SK-N-SH (cell line): ENCODE results near the gene CLIC5. TPM values are rescaled to one million over a fixed set of nuclear protein-coding genes. Genes with fewer than 3 reads are reported as not detected.

ENCODE experiments used
- CTCF ChIA-PET: fragments of 300-600, 350-600 bp; formaldehyde crosslinking; extraction: SDS; loops from one replicate; lab custom pipeline; 2021; lab: Yijun Ruan, JAX
- POLR2A ChIA-PET: fragments of 350-600 bp; sonication (Branson Sonifier 250); formaldehyde crosslinking; extraction: SDS; loops from one replicate; lab custom pipeline; 2020; ENCODE audit warnings: antibody characterized with exemption, inconsistent platforms; lab: Yijun Ruan, JAX
- DNase-seq: peaks from one replicate; pipeline ENCODE4 v3.0.0; 2012
- H2AFZ ChIP-seq: fragments of 200-600 bp; sonication (generic); 2 replicates; pipeline ENCODE4 v1.8.1; 2016; ENCODE audit warnings: antibody characterized with exemption, mild to moderate bottlenecking, low read depth
- H3F3A ChIP-seq: fragments of 200-600 bp; sonication (generic); replicated peaks from 2 replicates; pipeline ENCODE3; 2016; ENCODE audit warnings: antibody characterized with exemption, mild to moderate bottlenecking; ENCODE audit not compliant: insufficient read depth
- H3K27ac ChIP-seq, 2 experiments: fragments of 200-500 bp in 1 of 2; fragments of 200-600 bp in 1 of 2; sonication (Bioruptor generic) in 1 of 2; sonication (generic), shearing (Covaris generic) in 1 of 2; 2 replicates each; pipeline versions ENCODE4 v1.5.1 to v1.6.1; 2014 to 2016; ENCODE audit warnings: low read depth in 2 of 2, inconsistent platforms in 1 of 2, low read length in 1 of 2, mild to moderate bottlenecking in 1 of 2, mixed read lengths in 1 of 2
- H3K27me3 ChIP-seq: fragments of 200-600 bp; sonication (generic), shearing (Covaris generic); 2 replicates; pipeline ENCODE4 v1.6.1; 2016; ENCODE audit warnings: mixed run types; ENCODE audit not compliant: insufficient read depth
- H3K36me3 ChIP-seq, 2 experiments: fragments of 200-500 bp in 1 of 2; fragments of 200-600 bp in 1 of 2; sonication (Bioruptor generic) in 1 of 2; sonication (generic) in 1 of 2; replicated peaks in 1 of 2; 2 replicates each; pipeline versions ENCODE3 to v1.5.1; 2014 to 2016; ENCODE audit warnings: low read length in 1 of 2, mild to moderate bottlenecking in 1 of 2; ENCODE audit not compliant: insufficient read depth in 2 of 2, control insufficient read depth in 1 of 2
- H3K4me1 ChIP-seq, 2 experiments: fragments of 200-500 bp in 1 of 2; fragments of 200-600 bp in 1 of 2; sonication (Bioruptor generic) in 1 of 2; sonication (generic), shearing (Covaris generic) in 1 of 2; 2 replicates each; pipeline versions ENCODE4 v1.5.1 to v1.6.1; 2014 to 2016; ENCODE audit warnings: low read depth in 1 of 2, low read length in 1 of 2, mixed run types in 1 of 2; ENCODE audit not compliant: insufficient read depth in 2 of 2, control insufficient read depth in 1 of 2
- H3K4me2 ChIP-seq: fragments of 200-600 bp; sonication (generic), shearing (Covaris generic); 2 replicates; pipeline ENCODE4 v1.6.1; 2017; ENCODE audit warnings: mixed run types
- H3K4me3 ChIP-seq, 2 experiments: fragments of 200-500 bp in 1 of 2; fragments of 200-600 bp in 1 of 2; sonication (Bioruptor generic) in 1 of 2; sonication (generic), shearing (Covaris generic) in 1 of 2; 2 replicates each; pipeline versions ENCODE4 v1.5.1 to v1.8.1; 2014 to 2016; ENCODE audit warnings: low read depth in 2 of 2, inconsistent platforms in 1 of 2, low read length in 1 of 2, mild to moderate bottlenecking in 1 of 2, mixed read lengths in 1 of 2, moderate library complexity in 1 of 2
- H3K79me2 ChIP-seq: fragments of 200-600 bp; sonication (generic); 2 replicates; pipeline ENCODE4 v1.8.1; 2017; ENCODE audit warnings: mild to moderate bottlenecking; ENCODE audit not compliant: insufficient read depth
- H3K9ac ChIP-seq: fragments of 200-600 bp; sonication (generic); 2 replicates; pipeline ENCODE4 v1.6.1; 2017; ENCODE audit warnings: mixed run types
- H3K9me2 ChIP-seq: fragments of 200-600 bp; sonication (generic); 2 replicates; pipeline ENCODE4 v1.6.1; 2017; ENCODE audit warnings: mixed run types
- H3K9me3 ChIP-seq: fragments of 200-600 bp; sonication (generic); 2 replicates; pipeline ENCODE4 v1.6.1; 2017; ENCODE audit warnings: mixed run types, mild to moderate bottlenecking, moderate library complexity
- H4K20me1 ChIP-seq: fragments of 200-600 bp; sonication (generic); 2 replicates; pipeline ENCODE4 v1.6.1; 2017; ENCODE audit warnings: mild to moderate bottlenecking, mixed run types; ENCODE audit not compliant: insufficient read depth
- CTCF ChIP-seq: fragments of 200-600 bp; sonication (generic); IDR thresholded peaks from 2 replicates; pipeline ENCODE4 v1.6.1; 2017; ENCODE audit warnings: antibody characterized with exemption, mild to moderate bottlenecking, moderate library complexity
- ELF1 ChIP-seq: IDR thresholded peaks from 2 replicates; pipeline ENCODE4 v1.4.0; 2012
- EP300 ChIP-seq, 2 experiments: IDR thresholded peaks; 2 replicates each; pipeline versions ENCODE4 v1.4.0 to v1.6.1; 2012; ENCODE audit warnings: borderline replicate concordance in 1 of 2, low read depth in 1 of 2, low read length in 1 of 2
- IRF3 ChIP-seq: fragments of 150-350 bp; IDR thresholded peaks from 2 replicates; pipeline ENCODE4 v1.6.1; 2016; ENCODE audit warnings: mild to moderate bottlenecking, low read depth, low read length
- MEF2A ChIP-seq: IDR thresholded peaks from 2 replicates; pipeline ENCODE4 v1.4.0; 2012; ENCODE audit warnings: low read depth, borderline replicate concordance
- PBX3 ChIP-seq: IDR thresholded peaks from 2 replicates; pipeline ENCODE4; 2012
- RAD21 ChIP-seq: IDR thresholded peaks from 2 replicates; pipeline ENCODE4 v1.6.1; 2012; ENCODE audit warnings: mild to moderate bottlenecking, low read length
- RCOR1 ChIP-seq: fragments of 150-350 bp; IDR thresholded peaks from 2 replicates; pipeline ENCODE4 v1.6.1; 2017; ENCODE audit warnings: antibody characterized with exemption, low read length
- RXRA ChIP-seq: IDR thresholded peaks from 2 replicates; pipeline ENCODE4 v1.4.0; 2012; ENCODE audit warnings: low read depth, mild to moderate bottlenecking, borderline replicate concordance
- WGBS: methylation state at CpG from one replicate; pipeline ENCODE4 v1.1.6; 2017; ENCODE audit warnings: low lambda C conversion rate; 5-methylcytosine and 5-hydroxymethylcytosine counted together
- polyA plus RNA-seq, 3 experiments: library from polyadenylated mRNA; depleted of rRNA; stranded (reverse); fragments of >200 nt; gene quantifications; 2 replicates each; pipeline ENCODE4 v1.2.3, GENCODE V29; 2012

CLIC5 gene
- polyA plus RNA-seq, 1 of the 3 experiments (the other 2 are of a cell fraction): 0.03 TPM

GRCh38 chr6:45947807-45948206 lies 67.9 kb downstream of the CLIC5 start:
- Histone ChIP-seq H3F3A (no peaks in the 10 kb centered on the region), H4K20me1 (no peaks in the 10 kb centered on the region), H3K27me3 (peaks cover 24% of the 10 kb centered on the region; the same call in 1 of the 2 replicates), H3K4me2 (no peak overlapping the region), H3K9me3 (no peaks in the 10 kb centered on the region), H3K36me3 (no peaks in the 10 kb centered on the region), H3K9me2 (no peaks in the 10 kb centered on the region), H3K27ac (no peak overlapping the region), H2AFZ (no peak overlapping the region), H3K4me3 (no peak overlapping the region), H3K4me1 (no peaks in the 10 kb centered on the region), H3K9ac (no peak overlapping the region), H3K79me2 (no peaks in the 10 kb centered on the region)
- POLR2A ChIA-PET: no interaction called here
- TF ChIP-seq IRF3: no peak
- CTCF ChIA-PET: interaction anchor here (0.6 kb wide), 1 partner anchor 169 kb away, joined by 3 read pairs; no protein-coding TSS in a partner anchor
- DNase-seq: no peak

GRCh38 chr6:45946887-45947286 lies 68.8 kb downstream of the CLIC5 start:
- no peaks in the 10 kb centered on the region for H3K9me3 ChIP-seq
- no peaks in the 10 kb centered on the region for H4K20me1 ChIP-seq
- H3K4me1 ChIP-seq: no peaks in the 10 kb centered on the region
- TF ChIP-seq RAD21 (no peak), RXRA (no peak), PBX3 (no peak), IRF3 (no peak), CTCF (no peak), RCOR1 (no peak), MEF2A (no peak), ELF1 (no peak), EP300 (IDR thresholded peaks at IDR 0.05; ENCODE audit: borderline replicate concordance in 1 of 2, low read depth in 1 of 2, low read length in 1 of 2) (no peak)
- no peak overlapping the region for H3K4me2 ChIP-seq
- H3F3A ChIP-seq: no peaks in the 10 kb centered on the region
- POLR2A ChIA-PET: no interaction called here
- H3K27ac ChIP-seq: no peak overlapping the region
- H3K4me3 ChIP-seq: no peak overlapping the region
- H3K9me2 ChIP-seq: no peaks in the 10 kb centered on the region
- H3K27me3 ChIP-seq: peaks cover 24% of the 10 kb centered on the region; the same call in 1 of the 2 replicates
- no peak for DNase-seq
- WGBS: 13% methylated on average over 5 of the region's 6 CpGs
- no peaks in the 10 kb centered on the region for H3K79me2 ChIP-seq
- H3K9ac ChIP-seq: no peak overlapping the region
- CTCF ChIA-PET: interaction anchor here (0.8 to 1.5 kb wide), 6 partner anchors 9 to 1472 kb away, joined by 3 to 11 read pairs (median 3); no protein-coding TSS in a partner anchor
- H2AFZ ChIP-seq: no peak overlapping the region; the same call in 1 of the 2 replicates
- H3K36me3 ChIP-seq: no peaks in the 10 kb centered on the region
